GM19455 (cell line): Measurements from ENCODE around the gene KIFC1.
A peak's percentile ranks its signal among the peaks of the same experiment; 100 is the strongest.

ENCODE experiments used
- ATAC-seq: cut with Tn5 transposase; IDR thresholded peaks from one replicate; pipeline ENCODE4 v1.9.1; 2021; ENCODE audit not compliant: unreplicated experiment

Gene KIFC1

GRCh38 chr6:33410050-33410710, 18.6 kb downstream of the KIFC1 start:
- peak; percentile 67 for ATAC-seq

GRCh38 chr6:33410711-33411631, 19.3 kb downstream of the KIFC1 start, which contains the start of gene PHF1:
PHF1 (plus strand) TSS chr6:33411014; CDS start chr6:33412264, 1,250 bp downstream.
- peak; percentile 37 for ATAC-seq

- no peak for ATAC-seq
Observed at GRCh38 chr6:33411632-33412005, 20.0 kb downstream of the KIFC1 start.

- no peak for ATAC-seq
Observed at GRCh38 chr6:33412140-33413009, 20.8 kb downstream of the KIFC1 start.

GRCh38 chr6:33413241-33414120, 21.9 kb downstream of the KIFC1 start:
- ATAC-seq: no peak

GRCh38 chr6:33414592-33415271, 23.1 kb downstream of the KIFC1 start:
- no peak for ATAC-seq

GRCh38 chr6:33415831-33416230, 24.2 kb downstream of the KIFC1 start:
- ATAC-seq: no peak

GRCh38 chr6:33416386-33417127, 24.9 kb downstream of the KIFC1 start:
- ATAC-seq: no peak

- no peak for ATAC-seq
Observed at GRCh38 chr6:33417128-33417902, 25.7 kb downstream of the KIFC1 start.

GRCh38 chr6:33417903-33418689, 26.5 kb downstream of the KIFC1 start, which contains the start of gene CUTA:
CUTA (minus strand) TSS chr6:33418107; CDS start chr6:33418000, 107 bp downstream.
- ATAC-seq: peak; percentile 79

GRCh38 chr6:33418690-33419291, 27.2 kb downstream of the KIFC1 start:
- ATAC-seq: no peak

GRCh38 chr6:33419580-33420490, 28.2 kb downstream of the KIFC1 start, which contains the start of gene SYNGAP1:
SYNGAP1 (plus strand) TSS chr6:33420065; CDS start chr6:33420265, 200 bp downstream.
- no peak for ATAC-seq

GRCh38 chr6:33420491-33421343, 29.1 kb downstream of the KIFC1 start:
- no peak for ATAC-seq

- ATAC-seq: no peak
Observed at GRCh38 chr6:33421344-33421643, 29.7 kb downstream of the KIFC1 start.

GRCh38 chr6:33423777-33424176, 32.2 kb downstream of the KIFC1 start:
- no peak for ATAC-seq
